ENCODE results near the gene ARHGEF10L. TPM values are rescaled to one million over a fixed set of nuclear protein-coding genes. Genes with fewer than 3 reads are reported as not detected.

The ARHGEF10L gene
- 21.7 and 22.3 TPM in 2 replicates for total RNA-seq

GRCh38 chr1:17539477-17540254 lies at the start of gene ARHGEF10L:
Gene ARHGEF10L, plus strand, starts transcription at chr1:17539698. Its CDS starts 40,898 bp downstream, at chr1:17580596.

Other genes starting within 250 kb of the ARHGEF10L start
- not detected in 2 replicates for gene PADI4, start 231.5 kb upstream of the ARHGEF10L start, total RNA-seq
- not detected in 2 replicates for gene PADI6, start 167.5 kb upstream of the ARHGEF10L start, total RNA-seq
- 28.7 and 37.4 TPM in 2 replicates for gene RCC2, start 100.0 kb upstream of the ARHGEF10L start, total RNA-seq
- 0.11 TPM in 1 of 2 replicates, not detected in the other for gene ACTL8, start 215.6 kb downstream of the ARHGEF10L start, total RNA-seq